Measurements from ENCODE around the gene LAMC2.
"Not testable (repeated sequence)": the region's sequence is repeated elsewhere in the genome, so short reads cannot be mapped to it uniquely, and the experiment has no call there.

LAMC2 gene

DNA sequence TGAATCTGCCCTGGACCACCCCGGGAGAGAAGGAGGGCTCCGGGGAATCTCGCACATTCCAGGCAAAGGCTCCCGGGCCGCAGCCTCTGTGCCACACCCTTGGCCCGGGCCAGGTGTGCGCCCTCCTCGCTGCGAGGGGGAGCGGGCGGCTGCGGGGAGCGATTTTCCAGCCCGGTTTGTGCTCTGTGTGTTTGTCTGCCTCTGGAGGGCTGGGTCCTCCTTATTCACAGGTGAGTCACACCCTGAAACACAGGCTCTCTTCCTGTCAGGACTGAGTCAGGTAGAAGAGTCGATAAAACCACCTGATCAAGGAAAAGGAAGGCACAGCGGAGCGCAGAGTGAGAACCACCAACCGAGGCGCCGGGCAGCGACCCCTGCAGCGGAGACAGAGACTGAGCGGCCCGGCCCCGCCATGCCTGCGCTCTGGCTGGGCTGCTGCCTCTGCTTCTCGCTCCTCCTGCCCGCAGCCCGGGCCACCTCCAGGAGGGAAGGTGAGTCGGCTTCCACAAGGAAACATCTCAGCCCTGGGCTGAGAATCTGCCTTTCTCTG lies at the start of gene LAMC2:
TSS of gene LAMC2 (plus strand) at position 324 of the 550 bp plus-strand sequence. CDS start at position 413, 89 bp downstream.
- no peak for DNase-seq

DNA sequence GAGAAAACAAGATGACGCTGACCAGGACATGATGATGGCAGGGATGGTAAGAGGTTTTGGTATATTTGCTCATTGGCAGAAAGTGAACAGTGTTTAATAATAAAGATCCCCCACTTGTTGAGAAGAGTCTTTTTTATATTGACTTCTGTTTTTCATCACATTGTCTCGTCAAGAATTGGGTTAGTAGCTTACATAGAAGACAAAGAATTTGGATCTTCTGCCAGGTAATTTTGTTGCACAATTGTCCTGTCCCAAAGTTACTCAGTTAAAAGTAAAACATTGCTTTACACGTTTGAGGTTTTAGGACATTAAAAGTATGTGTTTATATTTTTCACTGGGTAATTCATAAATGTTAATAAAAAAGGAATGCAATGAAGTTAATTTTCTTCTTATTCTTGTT lies 48.3 kb upstream of the LAMC2 start:
- DNase-seq = no peak

DNA sequence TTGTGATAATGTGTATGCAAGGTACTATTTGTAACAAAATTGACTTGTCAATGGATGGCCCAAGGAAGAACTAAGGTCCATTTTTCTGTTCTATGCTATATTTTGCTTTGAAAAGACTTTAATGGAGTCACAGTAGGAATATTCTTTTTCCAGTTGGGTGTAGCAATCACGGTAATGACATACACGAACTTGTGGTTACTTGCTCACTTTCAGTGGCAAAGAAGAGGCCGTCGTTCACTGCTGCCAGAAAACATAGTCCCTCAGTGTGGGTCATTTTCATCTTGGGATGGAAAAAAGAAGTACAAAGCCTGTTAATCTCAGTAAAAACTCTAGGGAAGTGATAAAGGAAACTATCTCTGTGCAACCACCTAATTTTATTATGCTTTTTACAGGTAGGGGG lies 47.8 kb upstream of the LAMC2 start:
- no peak for DNase-seq

DNA sequence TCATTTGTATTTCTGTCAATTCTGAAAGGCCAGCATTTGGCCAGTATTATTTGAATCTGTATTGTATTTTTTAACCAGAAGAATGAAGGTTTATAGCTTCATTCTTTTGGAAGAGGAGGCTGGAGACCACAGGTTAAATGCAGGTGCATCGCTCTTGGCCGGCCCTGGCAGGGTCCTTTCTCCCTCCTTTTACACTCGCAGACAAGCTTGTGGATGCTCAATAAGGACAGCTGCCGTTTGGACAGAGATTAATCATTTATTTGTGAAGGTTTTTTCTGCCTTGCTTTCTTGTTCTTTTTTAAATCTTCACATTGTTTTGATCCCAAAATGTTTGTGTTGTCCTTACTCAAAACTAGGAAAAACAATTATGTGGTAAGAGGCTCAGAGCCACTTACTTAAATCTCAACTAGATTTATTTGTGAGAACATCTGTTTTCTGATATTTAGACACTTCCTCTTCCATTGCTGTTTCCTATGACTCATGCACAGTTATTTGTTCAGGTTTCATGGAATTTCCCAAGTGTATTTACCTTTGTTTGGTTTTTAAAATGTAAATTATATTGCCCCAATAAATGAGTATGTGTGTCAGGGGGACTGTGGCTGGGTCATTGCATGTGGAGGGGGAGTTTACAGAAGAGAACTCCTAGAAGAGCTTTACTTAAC lies 46.7 kb upstream of the LAMC2 start:
- no peak for DNase-seq

DNA sequence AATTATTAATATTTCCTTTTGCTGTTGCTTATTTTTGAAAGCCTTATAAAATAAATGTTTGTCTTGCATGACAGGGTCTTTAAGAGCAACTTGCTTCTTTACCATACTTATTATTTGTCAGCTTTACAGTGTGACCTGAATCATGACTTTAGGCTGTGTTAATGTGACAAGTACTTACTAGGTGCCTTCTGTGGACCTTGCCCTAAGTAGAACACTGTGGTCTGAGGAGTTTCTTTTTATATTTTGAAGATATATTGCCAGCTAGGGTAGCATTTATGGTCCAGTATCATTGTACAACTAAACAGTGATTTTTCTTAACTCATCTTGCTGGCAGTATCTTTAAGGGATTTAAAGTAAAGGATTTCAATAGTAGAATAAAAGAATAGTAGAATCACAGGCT lies 45.4 kb upstream of the LAMC2 start:
- no peak for DNase-seq

DNA sequence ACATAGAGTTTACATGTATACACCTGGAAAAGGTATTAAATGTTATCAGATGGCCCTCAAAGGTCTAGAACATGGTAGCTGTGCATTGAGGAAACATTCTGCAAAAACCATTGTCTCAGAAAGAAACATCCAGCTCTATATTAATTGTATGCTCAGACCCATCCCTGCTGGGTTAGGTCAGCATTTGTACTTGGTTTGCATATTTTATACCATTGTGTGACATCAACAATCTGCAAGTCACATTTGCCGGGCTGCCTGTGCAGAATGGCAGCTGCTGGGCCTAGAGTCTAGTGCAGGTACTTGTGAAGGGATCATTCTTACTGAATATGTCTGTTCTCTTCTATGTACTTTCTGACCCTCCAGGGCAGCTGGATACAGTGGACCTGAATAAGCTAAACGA lies 43.9 kb upstream of the LAMC2 start:
- DNase-seq = no peak

DNA sequence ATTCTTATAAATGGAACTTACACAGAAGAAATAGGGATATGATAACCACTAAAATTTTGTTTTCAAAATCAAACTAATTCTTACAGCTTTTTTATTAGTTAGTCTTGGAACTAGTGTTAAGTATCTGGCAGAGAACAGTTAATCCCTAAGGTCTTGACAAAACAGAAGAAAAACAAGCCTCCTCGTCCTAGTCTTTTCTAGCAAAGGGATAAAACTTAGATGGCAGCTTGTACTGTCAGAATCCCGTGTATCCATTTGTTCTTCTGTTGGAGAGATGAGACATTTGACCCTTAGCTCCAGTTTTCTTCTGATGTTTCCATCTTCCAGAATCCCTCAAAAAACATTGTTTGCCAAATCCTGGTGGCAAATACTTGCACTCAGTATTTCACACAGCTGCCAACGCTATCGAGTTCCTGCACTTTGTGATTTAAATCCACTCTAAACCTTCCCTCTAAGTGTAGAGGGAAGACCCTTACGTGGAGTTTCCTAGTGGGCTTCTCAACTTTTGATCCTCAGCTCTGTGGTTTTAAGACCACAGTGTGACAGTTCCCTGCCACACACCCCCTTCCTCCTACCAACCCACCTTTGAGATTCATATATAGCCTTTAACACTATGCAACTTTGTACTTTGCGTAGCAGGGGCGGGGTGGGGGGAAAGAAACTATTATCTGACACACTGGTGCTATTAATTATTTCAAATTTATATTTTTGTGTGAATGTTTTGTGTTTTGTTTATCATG lies 42.3 kb upstream of the LAMC2 start:
- no peak for DNase-seq

DNA sequence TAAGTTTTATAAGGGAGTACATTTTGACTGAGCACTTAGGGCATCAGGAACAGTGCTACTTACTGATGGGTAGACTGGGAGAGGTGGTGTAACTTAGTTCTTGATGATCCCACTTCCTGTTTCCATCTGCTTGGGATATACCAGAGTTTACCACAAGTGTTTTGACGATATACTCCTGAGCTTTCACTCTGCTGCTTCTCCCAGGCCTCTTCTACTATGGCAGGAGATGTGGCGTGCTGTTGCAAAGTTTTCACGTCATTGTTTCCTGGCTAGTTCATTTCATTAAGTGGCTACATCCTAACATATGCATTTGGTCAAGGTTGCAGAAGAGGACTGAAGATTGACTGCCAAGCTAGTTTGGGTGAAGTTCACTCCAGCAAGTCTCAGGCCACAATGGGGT lies 41.3 kb upstream of the LAMC2 start:
- DNase-seq = no peak

DNA sequence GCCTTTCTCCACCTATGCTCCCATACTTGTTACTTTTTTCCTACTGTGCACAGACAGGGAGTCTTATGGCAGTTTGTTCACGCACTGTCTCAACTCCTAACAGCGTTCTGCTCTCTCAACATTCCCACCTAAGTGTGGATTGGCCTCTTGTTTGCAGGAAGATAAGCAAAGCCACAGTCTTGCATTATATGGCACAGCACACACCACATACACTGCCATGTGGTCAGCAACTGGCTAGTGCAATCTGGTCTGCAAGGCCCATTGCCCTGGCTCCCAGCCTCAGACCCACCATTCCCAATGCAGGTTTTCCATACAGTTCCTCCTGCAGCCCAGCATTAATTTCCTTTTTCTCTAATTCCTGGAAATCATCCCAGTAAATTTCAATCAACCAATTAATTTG lies 38.3 kb upstream of the LAMC2 start:
- no peak for DNase-seq

DNA sequence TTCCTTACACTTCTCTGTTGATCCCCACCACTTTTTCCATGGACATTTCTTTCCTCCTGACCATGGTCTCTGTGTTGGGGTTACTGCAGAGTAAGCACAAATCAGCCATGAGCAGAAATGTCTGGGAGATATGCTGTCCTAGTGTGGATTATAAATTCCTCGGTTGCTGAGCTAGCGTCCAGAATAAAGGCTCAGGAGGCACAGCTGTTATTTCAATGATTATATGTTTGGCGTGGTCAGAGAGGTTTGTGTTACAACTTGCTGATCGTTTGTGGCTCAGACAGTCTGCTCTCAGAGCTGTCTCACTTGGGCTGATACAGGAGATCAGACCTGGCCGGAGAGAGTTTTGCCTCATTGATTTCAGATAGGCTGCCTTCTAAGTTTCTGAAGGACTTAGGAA lies 37.5 kb upstream of the LAMC2 start:
- DNase-seq = no peak

DNA sequence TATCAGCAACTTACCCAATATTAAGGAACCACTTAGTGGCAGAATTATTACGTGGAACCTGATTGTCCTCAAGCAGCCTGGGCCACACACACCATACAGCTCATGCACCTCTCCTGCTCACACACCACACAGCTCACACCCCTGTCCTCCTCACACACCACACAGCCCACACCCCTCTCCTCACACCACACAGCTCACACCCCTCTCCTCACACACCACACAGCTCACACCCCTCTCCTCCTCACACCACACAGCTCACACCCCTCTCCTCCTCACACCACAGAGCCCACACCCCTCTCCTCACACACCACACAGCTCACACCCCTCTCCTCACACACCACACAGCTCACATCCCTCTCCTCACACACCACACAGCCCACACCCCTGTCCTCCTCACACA lies 36.8 kb upstream of the LAMC2 start:
- DNase-seq = no peak

DNA sequence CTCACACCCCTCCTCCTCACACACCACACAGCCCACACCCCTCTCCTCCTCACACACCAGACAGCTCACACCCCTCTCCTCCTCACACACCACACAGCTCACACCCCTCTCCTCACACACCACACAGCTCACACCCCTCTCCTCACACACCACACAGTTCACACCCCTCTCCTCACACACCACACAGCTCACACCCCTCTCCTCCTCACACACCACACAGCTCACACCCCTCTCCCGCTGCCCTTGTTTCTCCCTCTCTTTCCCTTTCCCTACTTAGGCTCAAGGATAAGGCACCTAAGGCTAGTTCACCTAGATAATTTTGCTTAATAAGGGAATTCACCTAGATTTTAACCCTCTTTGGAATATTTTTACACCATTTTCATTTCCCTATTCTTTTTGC lies 36.0 kb upstream of the LAMC2 start:
- DNase-seq = not testable (repeated sequence)

DNA sequence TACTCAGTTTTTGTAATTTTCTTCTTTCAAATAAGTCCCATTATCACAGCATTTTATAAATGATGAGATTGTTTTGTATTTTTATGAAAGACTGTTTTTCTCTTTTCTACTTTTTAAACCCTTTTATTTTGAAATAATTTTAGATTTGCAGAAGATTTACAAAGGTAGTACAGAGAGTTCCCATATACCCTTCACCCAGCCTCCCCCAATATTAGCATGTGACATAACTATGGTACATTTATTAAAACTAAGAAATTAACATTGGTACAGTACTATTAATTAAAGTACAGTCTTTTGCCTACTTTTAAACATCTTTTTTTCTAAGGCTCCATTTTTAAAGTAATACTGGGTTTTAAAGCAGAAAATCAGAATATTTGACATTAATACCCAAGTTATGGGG lies 35.6 kb upstream of the LAMC2 start:
- DNase-seq = no peak

DNA sequence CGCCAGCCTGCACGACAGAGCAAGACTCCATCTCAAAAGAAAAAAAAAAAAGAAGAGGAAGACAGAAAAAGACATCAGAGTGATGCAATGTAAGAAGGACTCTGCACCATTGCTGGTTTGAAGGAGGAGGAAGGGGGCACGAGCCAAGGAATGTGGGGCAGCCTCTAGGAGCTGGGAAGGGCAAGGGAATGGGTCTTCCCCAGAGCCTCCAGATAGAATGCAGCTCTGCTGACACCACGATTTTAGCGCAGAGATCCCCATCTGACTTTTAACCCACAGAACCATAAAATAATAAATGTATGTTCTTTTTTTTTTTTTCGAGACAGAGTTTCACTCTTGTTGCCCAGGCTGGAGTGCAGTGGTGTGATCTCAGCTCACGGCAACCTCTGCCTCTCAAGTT lies 33.9 kb upstream of the LAMC2 start:
- no peak for DNase-seq

DNA sequence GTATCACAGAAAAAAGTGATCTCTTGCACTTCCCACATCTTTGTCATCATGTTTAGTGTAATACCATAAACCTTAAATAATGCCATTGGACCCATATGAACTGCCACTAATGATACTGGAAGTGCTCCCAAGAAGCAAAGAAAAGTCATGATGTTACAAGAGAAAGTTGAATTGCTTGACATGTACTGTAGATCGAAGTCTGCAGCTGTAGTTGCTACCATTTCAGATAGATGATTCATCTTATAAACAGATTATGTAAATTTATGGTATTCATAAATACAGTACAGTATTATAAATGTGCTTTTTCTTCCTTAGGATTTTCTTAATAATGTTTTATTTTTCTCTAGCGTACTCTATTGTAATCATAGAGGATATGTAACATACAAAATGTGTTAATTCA lies 30.1 kb upstream of the LAMC2 start:
- no peak for DNase-seq

DNA sequence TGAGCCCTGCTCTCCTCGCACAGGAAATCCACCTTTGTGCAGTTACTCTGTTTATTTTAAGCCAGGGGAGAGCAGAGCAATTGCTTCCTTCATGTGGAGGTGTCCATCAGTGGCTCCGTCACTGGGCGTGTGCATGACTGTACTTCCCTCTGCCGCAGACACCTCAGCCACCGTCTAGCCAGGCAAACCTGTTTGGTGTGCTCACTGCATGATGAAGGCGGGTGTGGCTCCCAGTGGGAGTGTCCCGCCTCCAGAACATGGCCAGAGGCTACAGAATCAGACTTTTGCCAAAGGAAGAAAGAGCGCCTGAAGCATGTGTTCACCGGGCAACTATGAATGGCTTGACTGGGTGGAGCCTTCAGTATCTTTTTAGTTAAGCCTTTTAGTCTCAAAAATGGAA lies 26.1 kb upstream of the LAMC2 start:
- no peak for DNase-seq

DNA sequence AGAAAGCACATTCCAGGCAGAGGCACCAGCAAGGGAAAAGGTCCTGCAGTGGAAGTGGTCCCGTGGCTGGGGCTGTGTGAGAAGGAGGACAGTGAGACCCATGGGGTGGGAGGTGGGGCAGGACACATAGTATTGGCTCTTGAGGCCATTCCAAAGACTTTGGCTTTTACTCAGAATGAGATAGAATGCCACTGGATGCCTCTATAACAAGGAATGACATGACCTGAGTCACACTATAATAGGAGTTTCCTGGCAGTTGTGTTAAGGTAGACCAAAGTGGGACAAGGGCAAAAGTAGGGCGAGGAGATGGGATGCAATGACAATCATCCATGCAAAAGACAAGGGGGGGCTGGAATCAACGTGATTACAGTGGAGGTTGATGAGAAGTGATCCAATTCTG lies 24.7 kb upstream of the LAMC2 start:
- no peak for DNase-seq

DNA sequence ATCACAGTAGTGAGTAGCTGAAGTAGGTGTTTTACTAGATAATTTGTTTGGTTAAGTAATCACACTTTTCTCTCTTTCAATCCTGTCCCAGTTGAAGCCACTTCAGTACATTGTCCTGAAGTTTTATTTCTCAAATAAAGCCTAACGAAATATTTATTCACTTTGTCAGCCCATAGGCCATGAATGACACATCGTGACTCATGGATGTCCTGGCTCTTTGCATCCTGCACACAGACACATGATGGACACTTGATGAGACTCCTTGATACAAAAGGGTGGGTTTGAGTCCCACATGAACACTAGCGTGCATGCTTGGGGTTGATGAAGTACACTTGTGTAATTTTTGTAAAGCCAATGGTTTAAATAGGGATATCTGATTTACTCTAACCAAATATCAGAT lies 22.7 kb upstream of the LAMC2 start:
- DNase-seq = no peak

DNA sequence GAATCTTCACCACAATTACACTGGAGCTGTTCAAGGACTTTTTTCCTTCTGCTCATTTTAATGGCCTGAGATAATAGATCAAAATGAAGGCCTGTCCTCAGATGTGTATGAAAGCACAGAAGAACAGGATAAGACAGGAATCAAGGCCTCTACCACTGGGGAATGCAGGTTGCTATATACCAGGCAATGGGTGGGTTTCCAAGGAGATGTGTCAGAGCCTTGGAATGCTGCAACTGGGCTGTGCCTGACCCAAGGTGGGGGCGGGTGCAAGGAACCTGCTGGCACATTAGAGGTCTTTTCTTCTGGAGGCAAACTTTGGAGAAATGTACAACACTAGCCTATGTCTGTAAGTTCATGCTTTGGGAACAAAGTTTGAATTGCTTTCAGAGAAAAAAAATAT lies 21.7 kb upstream of the LAMC2 start:
- DNase-seq = no peak

DNA sequence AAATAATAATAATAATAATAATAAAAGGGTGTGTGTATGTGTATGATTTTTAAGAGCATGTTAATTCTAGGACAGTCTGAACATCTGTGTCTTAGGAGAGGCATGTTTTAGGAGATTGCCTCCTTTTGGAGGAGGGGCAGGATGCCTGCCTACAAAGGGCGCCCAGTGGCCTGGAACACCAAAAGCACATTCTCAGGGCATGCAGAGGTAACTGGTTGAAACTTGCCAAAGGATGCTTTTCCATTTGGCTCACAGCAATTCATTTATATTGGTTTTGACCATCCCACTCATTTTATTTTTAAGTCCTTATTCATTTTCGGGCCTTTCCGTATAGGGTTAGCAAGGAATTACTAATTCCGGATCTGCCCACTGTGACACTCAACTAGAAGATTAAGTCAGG lies 21.1 kb upstream of the LAMC2 start:
- no peak for DNase-seq

DNA sequence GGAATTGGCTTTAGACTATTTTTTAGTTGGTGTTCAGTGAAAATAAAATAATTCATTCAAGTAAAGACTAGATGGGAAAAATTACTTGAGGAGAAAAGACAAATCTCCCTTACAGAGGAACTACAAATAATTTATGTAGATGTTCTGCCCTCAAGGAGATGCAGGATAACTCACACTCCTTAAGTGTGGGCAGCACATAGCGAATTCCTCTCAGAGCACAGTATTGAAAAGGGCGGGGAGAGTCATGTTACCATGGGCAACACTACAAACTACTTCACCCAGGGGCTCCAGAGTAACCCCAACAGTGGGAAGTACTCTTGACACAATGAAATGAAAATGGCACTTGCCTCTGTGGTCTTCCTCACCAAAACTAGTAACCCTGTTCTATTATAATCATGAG lies 20.6 kb upstream of the LAMC2 start:
- no peak for DNase-seq

DNA sequence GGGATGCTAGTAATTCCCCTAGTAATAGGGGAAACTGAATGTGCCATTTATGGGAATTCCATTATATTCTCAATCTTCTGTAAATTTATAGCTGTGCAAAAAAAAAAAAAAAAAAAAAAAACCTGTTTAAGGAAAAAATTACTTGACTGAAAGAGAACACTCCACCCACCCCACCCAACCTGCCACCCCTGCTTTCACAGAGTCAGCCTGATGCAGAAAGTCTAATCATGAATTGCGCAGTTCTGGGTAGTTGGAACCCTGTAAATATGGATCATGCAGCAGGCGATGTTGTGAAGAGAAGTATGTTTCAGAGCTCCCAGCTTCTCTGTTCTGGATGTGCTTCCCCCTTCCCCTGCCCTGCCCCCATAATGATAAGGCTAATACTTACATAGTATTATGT lies 19.6 kb upstream of the LAMC2 start:
- DNase-seq = no peak

DNA sequence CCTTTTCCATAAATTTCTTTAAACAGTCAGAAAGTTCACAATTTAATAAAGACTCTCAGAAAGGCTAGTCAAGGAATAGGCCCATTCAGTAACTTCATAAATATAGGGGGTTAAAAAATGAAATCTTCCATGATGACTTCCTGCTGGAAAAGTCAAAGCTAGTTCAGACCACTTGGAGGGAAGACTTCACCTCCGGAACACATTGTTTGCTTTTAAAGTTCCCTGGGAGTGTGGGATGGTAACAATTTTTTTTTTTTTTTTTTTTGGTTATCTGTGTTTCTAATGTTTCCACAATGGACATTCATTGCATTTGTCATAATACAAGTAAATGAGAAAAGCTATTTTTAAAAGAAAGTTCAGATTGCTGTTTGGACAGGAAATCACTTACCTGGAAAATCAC lies 18.4 kb upstream of the LAMC2 start:
- DNase-seq = no peak

DNA sequence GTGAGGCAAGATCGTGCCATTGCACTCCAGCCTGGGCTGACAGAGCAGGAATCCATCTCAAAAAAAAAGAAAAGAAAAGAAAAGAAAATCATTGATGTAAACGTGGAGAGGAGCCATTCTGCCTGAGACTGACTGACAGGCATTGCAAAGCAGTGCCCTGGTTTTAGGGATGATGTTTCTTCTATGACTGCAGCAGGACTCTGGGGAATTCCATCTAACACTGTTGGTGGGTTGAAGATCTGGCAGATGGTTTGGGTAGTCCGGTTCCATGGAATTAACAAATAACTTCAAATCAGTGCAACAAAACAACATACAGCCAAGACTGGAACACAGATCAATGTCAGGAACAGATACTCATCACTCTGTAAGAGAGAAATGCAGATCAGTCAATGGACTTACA lies 17.8 kb upstream of the LAMC2 start:
- DNase-seq = no peak

DNA sequence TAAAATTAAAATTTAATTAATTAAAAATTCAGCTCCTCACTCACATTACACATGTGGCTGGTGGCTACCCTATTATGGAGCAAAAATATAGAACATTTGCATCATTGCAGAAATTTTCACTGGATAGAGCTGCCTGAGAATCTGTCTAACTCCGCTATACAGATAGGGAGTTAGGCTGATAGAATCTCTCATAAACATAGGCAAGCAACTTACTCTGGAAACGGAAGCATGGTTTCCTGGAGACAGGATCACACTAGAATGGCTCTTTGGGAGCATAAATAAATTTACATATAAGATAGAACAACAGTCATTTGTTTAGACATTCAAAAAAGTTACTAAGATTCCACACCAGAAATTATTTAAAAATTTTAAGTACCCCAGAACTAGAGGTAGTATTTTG lies 12.2 kb upstream of the LAMC2 start:
- DNase-seq = no peak
